ENCODE measurements around the gene NPC1L1. TPM values are rescaled to one million over a fixed set of nuclear protein-coding genes. Genes with fewer than 3 reads are reported as not detected.

Gene NPC1L1
- total RNA-seq, 6 experiments from 2014 or later = 17.0 to 49.8 (median 21.1) TPM

DNA sequence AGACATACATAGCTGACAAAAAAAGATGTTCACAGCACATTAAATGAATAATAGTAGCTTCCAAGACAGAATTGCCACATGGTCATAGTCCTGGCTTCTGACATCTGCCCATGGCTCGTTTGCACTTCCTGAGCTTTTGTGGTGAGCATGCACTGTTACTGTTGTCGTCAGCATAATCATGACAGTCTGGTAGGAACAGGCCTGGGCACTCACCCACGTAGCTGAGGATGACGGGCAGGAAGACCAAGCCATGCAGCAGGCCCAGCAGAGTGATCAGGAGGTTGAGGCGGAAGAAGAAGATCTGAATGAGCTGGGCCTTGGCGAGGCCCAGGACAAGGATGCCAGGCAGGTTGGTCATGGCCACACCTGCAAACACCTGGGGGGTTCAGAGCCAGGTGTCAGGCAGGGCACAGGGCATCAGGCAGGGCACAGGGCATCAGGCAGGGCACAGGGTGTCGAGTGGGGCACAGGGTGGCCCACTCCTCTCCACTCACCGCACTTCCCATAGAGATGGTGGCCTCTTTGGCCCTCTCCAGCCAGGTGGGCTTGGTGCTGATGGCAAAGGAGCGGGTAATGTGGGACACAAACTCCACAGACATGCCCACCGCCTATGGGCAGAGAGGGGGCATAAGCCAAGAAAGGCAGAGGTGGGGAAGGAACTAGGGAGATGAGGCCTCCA is 25.4 kb downstream of the NPC1L1 start:
- Histone ChIP-seq H3K27me3 (no peaks in the 10 kb centered on the region), H3K4me3 (no peak overlapping the region), H3K9me3 (no peaks in the 10 kb centered on the region), H3K27ac (no peak overlapping the region), H3K4me1 (peaks cover 0 to 8% (median 4%) of the 10 kb centered on the region in 4 donors), H3K36me3 (peaks cover 0 to 69% (median 13%) of the 10 kb centered on the region in 4 donors)
- WGBS (ENCODE audit: insufficient coverage, low coverage, low lambda C conversion rate, missing lambda C conversion rate) = 77% methylated on average over 7 of the region's 10 CpGs
- ATAC-seq (no peak), DNase-seq (no peak)
- intact Hi-C loops (cut with DNase I) = no loop called here
- TF ChIP-seq, protein P1, sequence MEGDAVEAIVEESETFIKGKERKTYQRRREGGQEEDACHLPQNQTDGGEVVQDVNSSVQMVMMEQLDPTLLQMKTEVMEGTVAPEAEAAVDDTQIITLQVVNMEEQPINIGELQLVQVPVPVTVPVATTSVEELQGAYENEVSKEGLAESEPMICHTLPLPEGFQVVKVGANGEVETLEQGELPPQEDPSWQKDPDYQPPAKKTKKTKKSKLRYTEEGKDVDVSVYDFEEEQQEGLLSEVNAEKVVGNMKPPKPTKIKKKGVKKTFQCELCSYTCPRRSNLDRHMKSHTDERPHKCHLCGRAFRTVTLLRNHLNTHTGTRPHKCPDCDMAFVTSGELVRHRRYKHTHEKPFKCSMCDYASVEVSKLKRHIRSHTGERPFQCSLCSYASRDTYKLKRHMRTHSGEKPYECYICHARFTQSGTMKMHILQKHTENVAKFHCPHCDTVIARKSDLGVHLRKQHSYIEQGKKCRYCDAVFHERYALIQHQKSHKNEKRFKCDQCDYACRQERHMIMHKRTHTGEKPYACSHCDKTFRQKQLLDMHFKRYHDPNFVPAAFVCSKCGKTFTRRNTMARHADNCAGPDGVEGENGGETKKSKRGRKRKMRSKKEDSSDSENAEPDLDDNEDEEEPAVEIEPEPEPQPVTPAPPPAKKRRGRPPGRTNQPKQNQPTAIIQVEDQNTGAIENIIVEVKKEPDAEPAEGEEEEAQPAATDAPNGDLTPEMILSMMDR (IDR thresholded peaks at IDR 0.05) = no peak
- no peak for TF ChIP-seq POLR2A (IDR thresholded peaks at IDR 0.05)

DNA sequence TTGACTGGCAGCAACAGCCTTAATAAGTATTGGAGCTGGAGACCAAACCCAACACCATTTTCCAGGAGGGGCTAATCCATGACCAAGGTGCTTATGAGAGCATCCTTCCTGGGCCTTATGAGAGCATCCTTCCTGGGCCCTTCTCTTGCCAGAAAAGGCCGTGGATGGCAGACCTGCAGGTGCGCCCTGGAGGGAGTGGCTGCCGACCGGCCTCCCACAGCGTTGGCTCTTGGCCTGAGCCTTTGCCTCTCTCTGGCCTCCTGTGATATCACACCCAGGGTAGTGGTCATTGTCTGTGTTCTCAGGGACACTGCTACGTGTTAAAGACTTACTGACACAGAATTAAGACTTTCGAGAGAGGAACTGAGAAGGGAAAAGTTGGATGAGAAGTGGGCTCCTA is 28.4 kb downstream of the NPC1L1 start:
- Histone ChIP-seq H3K9me3 (no peaks in the 10 kb centered on the region), H3K36me3 (peaks cover 0 to 48% (median 10%) of the 10 kb centered on the region in 4 donors), H3K27me3 (no peaks in the 10 kb centered on the region), H3K4me3 (no peak overlapping the region), H3K27ac (no peak overlapping the region), H3K4me1 (peaks cover 0 to 5% (median 2%) of the 10 kb centered on the region in 4 donors)
- TF ChIP-seq POLR2A (IDR thresholded peaks at IDR 0.05) = no peak
- TF ChIP-seq, protein P1 (IDR thresholded peaks at IDR 0.05) = no peak
- intact Hi-C loops (cut with DNase I) = no loop called here
- WGBS (ENCODE audit: insufficient coverage, low coverage, low lambda C conversion rate, missing lambda C conversion rate) = 83% methylated on average over 1 of the region's 7 CpGs
- no peak for ATAC-seq
- no peak for DNase-seq

DNA sequence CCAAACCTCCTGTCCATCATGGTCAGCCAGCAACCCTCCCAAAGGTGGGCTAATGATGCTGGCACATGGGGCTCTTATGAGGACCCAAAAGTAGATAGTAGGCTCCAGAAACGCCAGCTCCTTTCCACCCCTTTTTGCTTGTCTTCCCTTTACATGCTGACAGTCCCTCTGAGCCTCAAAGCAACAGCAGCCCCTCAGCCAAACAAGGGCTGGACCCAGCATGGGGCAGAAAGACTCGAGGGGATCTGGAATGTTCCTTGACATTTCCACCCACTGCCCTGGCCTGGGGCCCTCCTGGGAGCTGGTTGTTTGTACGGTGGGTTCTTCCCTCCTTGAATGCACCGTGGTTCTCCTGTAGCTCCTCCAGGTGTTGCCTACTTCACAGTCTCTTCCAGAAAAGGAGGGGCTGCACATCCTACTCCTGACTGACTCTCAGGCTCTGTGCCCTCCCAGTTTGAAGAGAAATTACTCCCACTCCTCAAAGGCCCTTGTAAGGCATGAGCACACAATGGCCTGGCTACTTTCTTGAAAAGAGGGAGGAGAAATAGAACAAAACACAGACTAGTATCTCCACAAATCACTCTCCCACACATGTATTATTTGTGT is 29.2 kb downstream of the NPC1L1 start:
- H3K4me1 ChIP-seq = no peaks in the 10 kb centered on the region
- H3K9me3 ChIP-seq = no peaks in the 10 kb centered on the region
- no peaks in the 10 kb centered on the region for H3K27me3 ChIP-seq
- H3K27ac ChIP-seq = no peak overlapping the region
- no peak for DNase-seq
- TF ChIP-seq, protein P1 (IDR thresholded peaks at IDR 0.05) = no peak
- no peak for TF ChIP-seq POLR2A (IDR thresholded peaks at IDR 0.05)
- peak in 3 of 4 donors; percentile 9 to 31 (median 18) for ATAC-seq
- H3K4me3 ChIP-seq = no peak overlapping the region
- peaks cover 0 to 47% (median 10%) of the 10 kb centered on the region in 4 donors for H3K36me3 ChIP-seq
- WGBS (ENCODE audit: insufficient coverage, low coverage, low lambda C conversion rate, missing lambda C conversion rate) = 48% methylated on average over 4 of the region's 4 CpGs
- intact Hi-C loops (cut with DNase I) = no loop called here

DNA sequence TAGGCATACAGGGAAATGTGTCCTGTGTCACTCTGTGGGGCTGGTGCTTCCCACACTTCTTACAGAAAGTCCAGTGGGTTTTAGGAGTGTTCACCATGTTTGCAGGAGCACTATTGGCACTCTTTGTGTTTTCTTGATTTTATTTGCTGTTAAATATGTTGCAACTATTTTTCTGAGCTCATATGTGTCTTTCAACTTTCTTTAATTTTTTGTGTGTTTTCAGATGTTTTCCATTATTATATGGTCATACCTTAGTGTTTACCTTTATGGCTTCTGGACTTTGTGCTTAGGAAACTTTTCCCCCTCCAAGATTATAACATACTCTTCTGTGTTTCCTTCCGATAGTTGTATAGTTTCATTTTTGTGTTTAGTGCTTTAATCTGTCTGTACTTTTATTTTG is 29.9 kb downstream of the NPC1L1 start:
- TF ChIP-seq, protein P1 (IDR thresholded peaks at IDR 0.05) = no peak
- no peak for TF ChIP-seq POLR2A (IDR thresholded peaks at IDR 0.05)
- Histone ChIP-seq H3K4me1 (no peaks in the 10 kb centered on the region), H3K27ac (no peak overlapping the region), H3K4me3 (no peak overlapping the region), H3K36me3 (peaks cover 0 to 39% (median 10%) of the 10 kb centered on the region in 4 donors), H3K9me3 (no peaks in the 10 kb centered on the region), H3K27me3 (no peaks in the 10 kb centered on the region)
- DNase-seq (no peak), ATAC-seq (peak in 1 of 4 donors; percentile 21)
- 58% methylated on average over 1 of the region's 1 CpG for WGBS (ENCODE audit: insufficient coverage, low coverage, low lambda C conversion rate, missing lambda C conversion rate)
- intact Hi-C loops (cut with DNase I) = no loop called here
